PFSK-1 (cell line): Measurements from ENCODE around the gene ERP27.

Source experiments
- FOXP2 ChIP-seq: optimal IDR thresholded peaks from 2 replicates; pipeline ENCODE3; 2011; ENCODE audit warnings: borderline replicate concordance, control low read depth, inconsistent platforms; ENCODE audit not compliant: insufficient read depth; ENCODE audit errors: extremely low read length, extremely low read depth
- POLR2AphosphoS5 ChIP-seq: IDR thresholded peaks from 2 replicates; pipeline ENCODE4 v1.6.1; 2012; ENCODE audit warnings: low read depth, mild to moderate bottlenecking, control low read depth, low read length, moderate library complexity
- SIN3A ChIP-seq: IDR thresholded peaks from 2 replicates; pipeline ENCODE4 v1.6.1; 2012; ENCODE audit warnings: mild to moderate bottlenecking, low read length, moderate library complexity, borderline replicate concordance; ENCODE audit not compliant: insufficient read depth
- TAF1 ChIP-seq: IDR thresholded peaks from 2 replicates; pipeline ENCODE4 v1.6.1; 2012; ENCODE audit warnings: low read length, control low read depth, borderline replicate concordance; ENCODE audit not compliant: insufficient read depth
- TF ChIP-seq, protein P1 (sequence below), 2 experiments: IDR thresholded peaks; 2 replicates each; pipeline versions ENCODE4 v1.6.1 to v1.8.0; 2011 to 2012; ENCODE audit warnings: low read depth in 2 of 2, low read length in 2 of 2, control low read depth in 1 of 2, inconsistent platforms in 1 of 2, mild to moderate bottlenecking in 1 of 2, moderate library complexity in 1 of 2; ENCODE audit not compliant: insufficient read depth in 1 of 2

DNA sequence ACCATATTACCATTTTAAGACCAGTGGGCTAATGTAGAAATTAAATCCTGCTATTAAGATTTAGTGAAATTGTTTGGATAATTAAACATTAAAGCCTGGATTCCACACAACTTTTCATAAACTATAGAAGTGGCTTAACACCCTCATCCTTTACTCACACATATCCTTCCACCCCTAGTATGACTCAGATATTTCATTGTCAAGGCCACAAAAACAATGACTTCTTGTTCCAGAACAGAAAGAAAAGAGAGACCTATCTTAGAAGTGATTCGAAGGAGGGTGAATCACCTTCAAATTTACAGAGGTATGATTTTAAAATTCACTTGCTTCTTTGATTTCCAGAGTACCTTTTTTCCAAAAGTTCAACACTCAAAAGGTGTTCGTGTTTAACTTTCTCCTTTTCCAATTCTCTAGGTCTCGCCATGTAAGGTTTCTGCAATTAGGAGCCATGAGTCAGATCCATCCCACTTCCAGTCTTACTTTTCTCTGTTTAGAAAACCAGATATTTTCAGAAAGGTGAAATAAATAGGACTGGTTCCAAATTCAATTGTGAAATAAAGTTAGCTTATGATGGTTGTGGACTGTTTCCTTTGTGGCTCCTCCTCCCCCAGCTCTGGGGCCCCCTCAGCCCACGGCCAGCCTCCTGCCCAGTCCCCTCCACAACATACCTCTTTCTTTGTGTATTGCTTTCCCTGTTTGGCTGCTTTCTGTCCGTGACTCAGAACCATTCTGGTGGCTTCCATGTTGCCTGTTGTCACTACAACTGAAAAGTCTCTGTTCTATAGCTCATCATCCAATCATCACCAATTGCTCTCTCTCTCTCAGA is 28.0 kb downstream of the ERP27 start:
- TF ChIP-seq POLR2AphosphoS5 (no peak), SIN3A (no peak), TAF1 (no peak), FOXP2 (no peak)
- TF ChIP-seq, protein P1, sequence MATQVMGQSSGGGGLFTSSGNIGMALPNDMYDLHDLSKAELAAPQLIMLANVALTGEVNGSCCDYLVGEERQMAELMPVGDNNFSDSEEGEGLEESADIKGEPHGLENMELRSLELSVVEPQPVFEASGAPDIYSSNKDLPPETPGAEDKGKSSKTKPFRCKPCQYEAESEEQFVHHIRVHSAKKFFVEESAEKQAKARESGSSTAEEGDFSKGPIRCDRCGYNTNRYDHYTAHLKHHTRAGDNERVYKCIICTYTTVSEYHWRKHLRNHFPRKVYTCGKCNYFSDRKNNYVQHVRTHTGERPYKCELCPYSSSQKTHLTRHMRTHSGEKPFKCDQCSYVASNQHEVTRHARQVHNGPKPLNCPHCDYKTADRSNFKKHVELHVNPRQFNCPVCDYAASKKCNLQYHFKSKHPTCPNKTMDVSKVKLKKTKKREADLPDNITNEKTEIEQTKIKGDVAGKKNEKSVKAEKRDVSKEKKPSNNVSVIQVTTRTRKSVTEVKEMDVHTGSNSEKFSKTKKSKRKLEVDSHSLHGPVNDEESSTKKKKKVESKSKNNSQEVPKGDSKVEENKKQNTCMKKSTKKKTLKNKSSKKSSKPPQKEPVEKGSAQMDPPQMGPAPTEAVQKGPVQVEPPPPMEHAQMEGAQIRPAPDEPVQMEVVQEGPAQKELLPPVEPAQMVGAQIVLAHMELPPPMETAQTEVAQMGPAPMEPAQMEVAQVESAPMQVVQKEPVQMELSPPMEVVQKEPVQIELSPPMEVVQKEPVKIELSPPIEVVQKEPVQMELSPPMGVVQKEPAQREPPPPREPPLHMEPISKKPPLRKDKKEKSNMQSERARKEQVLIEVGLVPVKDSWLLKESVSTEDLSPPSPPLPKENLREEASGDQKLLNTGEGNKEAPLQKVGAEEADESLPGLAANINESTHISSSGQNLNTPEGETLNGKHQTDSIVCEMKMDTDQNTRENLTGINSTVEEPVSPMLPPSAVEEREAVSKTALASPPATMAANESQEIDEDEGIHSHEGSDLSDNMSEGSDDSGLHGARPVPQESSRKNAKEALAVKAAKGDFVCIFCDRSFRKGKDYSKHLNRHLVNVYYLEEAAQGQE (IDR thresholded peaks at IDR 0.05; ENCODE audit: insufficient read depth in 1 of 2, low read depth in 2 of 2, low read length in 2 of 2): no peak
